HG03280 (cell line): ENCODE measurements around the gene C4BPB.

Experiments
- ATAC-seq: cut with Tn5 transposase; IDR thresholded peaks from one replicate; pipeline ENCODE4 v1.9.1; 2021; ENCODE audit warnings: mild to moderate bottlenecking, moderate library complexity; ENCODE audit not compliant: unreplicated experiment

Gene C4BPB

GRCh38 chr1:207081088-207081487 lies 7.6 kb upstream of the C4BPB start:
- ATAC-seq = no peak

GRCh38 chr1:207081806-207082205 lies 6.9 kb upstream of the C4BPB start:
- no peak for ATAC-seq

- ATAC-seq = no peak
Observed at GRCh38 chr1:207084232-207084631, 4.4 kb upstream of the C4BPB start.

DNA sequence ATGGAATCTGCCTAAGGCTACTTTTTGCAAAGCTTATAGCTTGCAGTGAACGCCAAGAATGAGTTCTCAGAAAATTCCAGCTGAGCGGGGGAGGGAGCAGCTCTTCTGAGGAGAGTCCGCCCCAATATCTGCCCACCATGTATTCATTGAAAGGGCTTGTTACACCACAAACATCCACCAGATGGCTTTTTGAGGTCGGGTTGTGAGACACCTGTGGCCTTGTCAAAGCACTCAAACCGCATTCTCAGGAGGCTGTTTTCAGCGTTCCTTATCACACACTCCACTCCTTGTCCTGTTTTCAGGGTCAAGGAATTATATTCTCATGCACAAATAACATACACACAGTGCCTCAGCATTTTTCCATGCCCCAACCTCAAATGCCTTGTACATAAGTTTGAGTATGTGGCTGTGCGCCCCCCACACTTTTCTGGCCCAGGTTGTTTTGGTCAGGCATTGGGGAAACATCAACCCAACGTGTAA lies 3.9 kb upstream of the C4BPB start:
- ATAC-seq = no peak

GRCh38 chr1:207085887-207086286 lies 2.8 kb upstream of the C4BPB start:
- ATAC-seq = no peak

DNA sequence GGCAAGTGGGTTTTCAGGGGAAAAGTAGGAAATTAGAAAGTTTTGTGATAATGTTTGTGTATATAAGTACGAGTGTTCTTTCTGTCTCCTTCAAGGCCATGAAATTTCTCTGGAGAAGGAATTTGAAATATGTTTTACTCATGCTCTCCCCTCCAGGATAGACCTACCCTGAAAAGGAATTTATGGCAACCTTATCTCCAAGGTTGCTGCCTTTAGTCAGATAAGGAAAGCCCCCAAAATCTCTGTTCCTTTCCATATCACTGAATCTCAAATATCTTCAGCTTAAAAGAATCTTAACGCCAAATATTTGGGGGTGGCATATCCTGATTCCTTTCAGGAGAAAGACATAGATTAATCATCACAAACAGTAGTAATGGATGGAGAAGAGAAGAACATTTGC lies 499 bp upstream of the C4BPB start:
- no peak for ATAC-seq

GRCh38 chr1:207089627-207090355 lies 1.1 kb downstream of the C4BPB start:
- ATAC-seq = no peak

GRCh38 chr1:207091200-207091908 lies 2.7 kb downstream of the C4BPB start:
- ATAC-seq = no peak

DNA sequence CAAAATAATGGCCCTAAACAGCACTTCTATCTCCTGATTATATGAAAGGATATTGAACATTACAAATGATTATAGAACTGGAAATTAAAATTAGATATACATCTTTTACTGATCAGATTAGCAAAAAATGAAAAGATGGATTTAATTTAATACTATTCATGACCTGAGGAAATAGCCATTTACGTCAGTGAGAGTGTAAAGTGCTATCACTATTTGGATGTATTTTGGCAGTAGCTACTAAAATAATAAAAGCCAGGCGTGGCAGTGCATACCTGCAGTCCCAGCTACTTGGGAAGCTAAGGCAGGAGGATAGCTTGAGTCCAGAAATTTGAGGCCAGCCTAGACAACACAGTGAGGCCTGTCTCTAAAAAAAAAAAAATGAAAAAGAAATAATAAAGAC lies 5.3 kb downstream of the C4BPB start:
- ATAC-seq = no peak

- ATAC-seq = peak; percentile 55
Observed at GRCh38 chr1:207097871-207098324, 9.2 kb downstream of the C4BPB start.

- ATAC-seq = no peak
Observed at GRCh38 chr1:207101720-207102119, 13.1 kb downstream of the C4BPB start.

DNA sequence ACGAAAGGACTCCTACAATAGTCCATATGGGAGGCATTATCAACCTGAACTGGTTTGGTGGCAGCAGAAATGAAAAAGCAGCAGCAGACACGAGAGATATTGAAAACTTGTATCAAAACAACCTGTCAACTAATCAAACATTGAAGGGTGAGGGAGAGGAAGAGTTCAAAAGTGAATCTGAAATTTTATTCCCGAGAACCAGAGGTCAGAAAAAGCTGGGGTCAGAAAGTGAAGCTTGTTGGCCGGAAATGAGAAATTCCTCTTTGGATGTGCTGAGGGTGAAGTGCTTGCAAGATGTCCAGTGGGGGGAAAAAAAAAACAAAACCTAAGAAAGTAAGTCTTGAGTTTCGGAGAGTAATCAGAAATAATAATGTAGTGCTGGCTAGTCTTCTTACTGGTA lies 13.5 kb downstream of the C4BPB start:
- no peak for ATAC-seq

DNA sequence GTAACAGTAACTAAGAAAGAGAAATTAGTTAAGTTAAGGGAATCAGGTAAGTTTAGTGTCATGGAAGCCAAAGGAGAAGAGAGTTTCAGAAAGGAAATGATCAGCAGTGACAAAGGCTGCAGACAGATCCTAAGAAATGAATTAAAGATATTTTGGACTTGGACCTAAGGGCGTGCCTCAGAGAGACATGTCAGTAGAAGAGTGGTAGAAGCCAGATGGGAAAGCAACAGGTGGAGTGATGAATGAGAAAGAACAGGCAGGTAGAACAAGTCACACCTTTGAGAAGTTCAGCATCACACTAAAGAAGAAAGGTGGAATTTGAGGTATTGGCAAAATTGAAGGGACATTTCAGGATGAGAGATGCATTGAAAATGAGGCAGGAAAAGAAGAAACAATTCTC lies 14.0 kb downstream of the C4BPB start:
- ATAC-seq = no peak

- no peak for ATAC-seq
Observed at GRCh38 chr1:207103892-207104373, 15.3 kb downstream of the C4BPB start, which contains the start of gene C4BPA. C4BPA (plus strand) TSS chr1:207104233; CDS start chr1:207113026, 8,793 bp downstream.

- ATAC-seq = no peak
Observed at GRCh38 chr1:207109004-207109403, 20.3 kb downstream of the C4BPB start.

GRCh38 chr1:207112616-207113296 lies 24.1 kb downstream of the C4BPB start:
- no peak for ATAC-seq

GRCh38 chr1:207115269-207115668 lies 26.6 kb downstream of the C4BPB start:
- no peak for ATAC-seq

- no peak for ATAC-seq
Observed at GRCh38 chr1:207124389-207124788, 35.7 kb downstream of the C4BPB start.

- ATAC-seq = no peak
Observed at GRCh38 chr1:207128336-207128921, 39.8 kb downstream of the C4BPB start.

DNA sequence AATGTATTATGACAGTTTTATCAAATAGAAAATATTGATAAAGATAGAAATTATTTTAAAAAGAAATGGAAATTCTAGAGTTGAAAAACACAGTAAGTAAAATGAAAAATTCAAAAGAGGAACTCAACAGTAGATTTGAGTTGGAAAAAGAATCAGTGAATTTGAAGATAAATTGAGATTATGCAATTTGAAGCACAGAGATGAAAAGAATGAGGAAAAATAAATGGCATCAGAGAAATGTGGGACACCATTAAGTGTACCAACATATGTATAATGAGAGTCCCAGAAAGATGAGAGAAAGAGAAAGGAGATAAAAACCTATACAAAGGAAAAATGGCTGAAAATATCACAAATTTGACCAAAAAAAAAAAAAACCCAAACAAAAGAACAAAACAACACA lies 40.4 kb downstream of the C4BPB start:
- ATAC-seq = no peak
